SK-N-SH treated with all-trans-retinoic acid at 6 μM for 48 hours (cell line): Measurements from ENCODE around the gene MRPS6.

Source experiments
- ATAC-seq: fragments of 200-7000 bp; cut with Tn5 transposase; 3 replicates; pipeline ENCODE4 v1.9.1; 2020; ENCODE audit warnings: mild to moderate bottlenecking, moderate library complexity
- ARNTL ChIP-seq: fragments of 450-650 bp; formaldehyde crosslinking; IDR thresholded peaks from 2 replicates; pipeline ENCODE4 v1.5.0; 2020; ENCODE audit warnings: low read depth, mild to moderate bottlenecking, moderate library complexity, borderline replicate concordance
- BACH2 ChIP-seq: fragments of 250-450 bp; sonication (Bioruptor Pico); IDR thresholded peaks from 2 replicates; pipeline ENCODE4 v1.9.0; 2021; ENCODE audit warnings: mild to moderate bottlenecking, borderline replicate concordance
- CREB5 ChIP-seq: fragments of 250-450 bp; sonication (Bioruptor Pico); IDR thresholded peaks from 2 replicates; pipeline ENCODE4 v1.5.1; 2020; ENCODE audit warnings: low read depth, mild to moderate bottlenecking, moderate library complexity
- CSDC2 ChIP-seq: fragments of 250-450 bp; sonication (Bioruptor Pico); IDR thresholded peaks from 2 replicates; pipeline ENCODE4 v1.5.0; 2020; ENCODE audit warnings: mild to moderate bottlenecking, moderate library complexity
- CSRNP3 ChIP-seq: fragments of 250-450 bp; sonication (Bioruptor Pico); IDR thresholded peaks from 2 replicates; pipeline ENCODE4 v1.5.1; 2021; ENCODE audit warnings: mild to moderate bottlenecking, moderate library complexity
- ESRRG ChIP-seq: fragments of 250-450 bp; sonication (Bioruptor Pico); IDR thresholded peaks from 2 replicates; pipeline ENCODE4 v1.6.1; 2021; ENCODE audit warnings: mild to moderate bottlenecking
- GLIS3 ChIP-seq: fragments of 250-450 bp; sonication (Bioruptor Pico); IDR thresholded peaks from 2 replicates; pipeline ENCODE4 v1.5.0; 2020; ENCODE audit warnings: mild to moderate bottlenecking, moderate library complexity
- OSR1 ChIP-seq: fragments of 250-450 bp; sonication (Bioruptor Pico); IDR thresholded peaks from 2 replicates; pipeline ENCODE4 v1.8.0; 2022; ENCODE audit warnings: moderate library complexity, mild to moderate bottlenecking, inconsistent platforms
- PATZ1 ChIP-seq: fragments of 250-450 bp; sonication (Bioruptor Pico); IDR thresholded peaks from 2 replicates; pipeline ENCODE4 v1.8.0; 2020; ENCODE audit warnings: mild to moderate bottlenecking, moderate library complexity, borderline replicate concordance
- PPARA ChIP-seq: fragments of 250-450 bp; sonication (Bioruptor Pico); IDR thresholded peaks from 2 replicates; pipeline ENCODE4 v1.5.0; 2020; ENCODE audit warnings: mild to moderate bottlenecking, borderline replicate concordance
- RARB ChIP-seq: fragments of 250-450 bp; sonication (Bioruptor Pico); IDR thresholded peaks from 2 replicates; pipeline ENCODE4 v1.8.0; 2021; ENCODE audit warnings: mild to moderate bottlenecking, moderate library complexity
- SNAI2 ChIP-seq: fragments of 250-450 bp; sonication (Bioruptor Pico); IDR thresholded peaks from 2 replicates; pipeline ENCODE4 v1.5.0; 2020; ENCODE audit warnings: mild to moderate bottlenecking, moderate library complexity
- TOX ChIP-seq: fragments of 250-450 bp; sonication (Bioruptor Pico); IDR thresholded peaks from 2 replicates; pipeline ENCODE4 v1.8.0; 2021; ENCODE audit warnings: mild to moderate bottlenecking, moderate library complexity, borderline replicate concordance
- TSHZ2 ChIP-seq: fragments of 250-450 bp; sonication (Bioruptor Pico); IDR thresholded peaks from 2 replicates; pipeline ENCODE4 v1.5.0; 2020; ENCODE audit warnings: mild to moderate bottlenecking, moderate library complexity
- ZC3H10 ChIP-seq: fragments of 250-450 bp; sonication (Bioruptor Pico); IDR thresholded peaks from 2 replicates; pipeline ENCODE4 v1.5.1; 2021; ENCODE audit warnings: mild to moderate bottlenecking, moderate library complexity
- ZFP30 ChIP-seq: fragments of 450-650 bp; formaldehyde crosslinking; IDR thresholded peaks from 2 replicates; pipeline ENCODE4 v1.5.0; 2022; ENCODE audit warnings: mild to moderate bottlenecking, moderate library complexity
- ZNF565 ChIP-seq: fragments of 450-650 bp; formaldehyde crosslinking; conservative IDR thresholded peaks from 2 replicates; pipeline ENCODE4 v1.5.0; 2020; ENCODE audit warnings: low read depth, mild to moderate bottlenecking, moderate library complexity
- ZNF70 ChIP-seq: fragments of 450-650 bp; formaldehyde crosslinking; IDR thresholded peaks from 2 replicates; pipeline ENCODE4 v1.5.0; 2020; ENCODE audit warnings: mild to moderate bottlenecking, moderate library complexity
- ZNF8 ChIP-seq: fragments of 450-650 bp; formaldehyde crosslinking; IDR thresholded peaks from 2 replicates; pipeline ENCODE4 v1.5.0; 2020; ENCODE audit warnings: mild to moderate bottlenecking, moderate library complexity

The MRPS6 gene

GRCh38 chr21:34091607-34092006, 18.2 kb downstream of the MRPS6 start (continued):
- no peak for TF ChIP-seq CREB5 (CRISPR knock-in tag)
- no peak for TF ChIP-seq ZNF565 (CRISPR knock-in tag)
- TF ChIP-seq ARNTL (CRISPR knock-in tag): no peak
- TF ChIP-seq ZNF8 (CRISPR knock-in tag): no peak
- TF ChIP-seq PPARA (CRISPR knock-in tag): no peak

GRCh38 chr21:34092262-34092921, 19.0 kb downstream of the MRPS6 start:
- no peak for ATAC-seq

More at GRCh38 chr21:34092262-34092921, 19.0 kb downstream of the MRPS6 start:
- no peak for TF ChIP-seq RARB
- TF ChIP-seq ZNF565 (CRISPR knock-in tag): no peak
- TF ChIP-seq PATZ1 (CRISPR knock-in tag): no peak
- TF ChIP-seq GLIS3 (CRISPR knock-in tag): no peak
- no peak for TF ChIP-seq CSDC2 (CRISPR knock-in tag)
- no peak for TF ChIP-seq ESRRG
- no peak for TF ChIP-seq ZFP30 (CRISPR knock-in tag)
- TF ChIP-seq CREB5 (CRISPR knock-in tag): no peak
- TF ChIP-seq SNAI2 (CRISPR knock-in tag): no peak
- TF ChIP-seq TOX: no peak
- no peak for TF ChIP-seq TSHZ2 (CRISPR knock-in tag)
- no peak for TF ChIP-seq CSRNP3 (CRISPR knock-in tag)
- TF ChIP-seq PPARA (CRISPR knock-in tag): no peak
- TF ChIP-seq ZNF70 (CRISPR knock-in tag): no peak
- TF ChIP-seq BACH2 (CRISPR knock-in tag): no peak
- no peak for TF ChIP-seq OSR1 (CRISPR knock-in tag)
- no peak for TF ChIP-seq ZC3H10 (CRISPR knock-in tag)
- no peak for TF ChIP-seq ARNTL (CRISPR knock-in tag)
